WI38 (cell line): ENCODE measurements around the gene BID.

Experiments
- H3K4me3 ChIP-seq: 2 replicates; pipeline ENCODE4 v1.5.1; 2011; ENCODE audit warnings: low read depth, mild to moderate bottlenecking, control low read depth, low read length
- TF ChIP-seq, protein P1 (sequence below): IDR thresholded peaks from 2 replicates; pipeline ENCODE4 v1.5.1; 2012; ENCODE audit warnings: low read depth, mild to moderate bottlenecking, control low read depth, low read length

The BID gene

DNA sequence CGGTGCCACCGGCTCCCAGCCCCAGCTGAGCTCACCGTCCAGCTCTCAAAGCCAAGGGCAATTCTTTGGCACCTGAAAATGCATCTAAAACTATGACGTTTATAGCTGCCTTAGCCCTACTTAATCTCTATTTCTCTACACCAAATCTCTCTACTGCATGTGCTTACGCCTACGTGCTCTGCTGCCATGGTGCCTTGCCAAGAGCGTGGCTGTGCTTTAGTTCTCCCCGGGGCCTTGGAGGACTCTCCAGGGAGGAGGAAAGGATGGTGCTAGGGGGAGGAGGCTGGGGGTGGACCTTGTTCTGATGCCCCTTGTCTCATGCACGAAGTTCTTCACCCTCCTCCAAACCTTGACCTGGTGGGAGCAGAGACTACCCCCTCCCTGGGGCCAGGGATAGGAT, 9.0 kb upstream of the BID start:
- no peak overlapping the region for H3K4me3 ChIP-seq
- TF ChIP-seq, protein P1, sequence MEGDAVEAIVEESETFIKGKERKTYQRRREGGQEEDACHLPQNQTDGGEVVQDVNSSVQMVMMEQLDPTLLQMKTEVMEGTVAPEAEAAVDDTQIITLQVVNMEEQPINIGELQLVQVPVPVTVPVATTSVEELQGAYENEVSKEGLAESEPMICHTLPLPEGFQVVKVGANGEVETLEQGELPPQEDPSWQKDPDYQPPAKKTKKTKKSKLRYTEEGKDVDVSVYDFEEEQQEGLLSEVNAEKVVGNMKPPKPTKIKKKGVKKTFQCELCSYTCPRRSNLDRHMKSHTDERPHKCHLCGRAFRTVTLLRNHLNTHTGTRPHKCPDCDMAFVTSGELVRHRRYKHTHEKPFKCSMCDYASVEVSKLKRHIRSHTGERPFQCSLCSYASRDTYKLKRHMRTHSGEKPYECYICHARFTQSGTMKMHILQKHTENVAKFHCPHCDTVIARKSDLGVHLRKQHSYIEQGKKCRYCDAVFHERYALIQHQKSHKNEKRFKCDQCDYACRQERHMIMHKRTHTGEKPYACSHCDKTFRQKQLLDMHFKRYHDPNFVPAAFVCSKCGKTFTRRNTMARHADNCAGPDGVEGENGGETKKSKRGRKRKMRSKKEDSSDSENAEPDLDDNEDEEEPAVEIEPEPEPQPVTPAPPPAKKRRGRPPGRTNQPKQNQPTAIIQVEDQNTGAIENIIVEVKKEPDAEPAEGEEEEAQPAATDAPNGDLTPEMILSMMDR, result no peak

DNA sequence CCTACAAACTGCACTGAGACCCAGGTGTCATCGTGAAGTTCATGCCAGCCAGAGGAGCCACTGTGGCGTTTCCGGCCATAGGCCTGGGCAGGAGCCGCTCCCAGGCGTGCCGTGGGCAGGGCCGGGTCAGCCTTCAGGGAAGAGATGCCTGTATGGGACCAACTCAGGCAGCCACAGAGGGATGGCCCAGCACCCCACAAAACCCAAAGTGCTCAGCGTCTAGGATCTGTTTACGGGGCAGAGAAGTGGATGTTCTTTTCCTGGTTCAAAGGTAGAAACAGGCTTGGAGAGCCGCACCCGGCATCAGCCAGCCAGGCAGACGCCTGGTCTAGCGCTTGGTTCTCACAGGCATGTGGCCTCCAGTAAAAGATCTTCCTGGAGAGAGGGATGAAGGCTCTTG, 8.4 kb upstream of the BID start:
- no peak overlapping the region for H3K4me3 ChIP-seq
- TF ChIP-seq, protein P1, result no peak

DNA sequence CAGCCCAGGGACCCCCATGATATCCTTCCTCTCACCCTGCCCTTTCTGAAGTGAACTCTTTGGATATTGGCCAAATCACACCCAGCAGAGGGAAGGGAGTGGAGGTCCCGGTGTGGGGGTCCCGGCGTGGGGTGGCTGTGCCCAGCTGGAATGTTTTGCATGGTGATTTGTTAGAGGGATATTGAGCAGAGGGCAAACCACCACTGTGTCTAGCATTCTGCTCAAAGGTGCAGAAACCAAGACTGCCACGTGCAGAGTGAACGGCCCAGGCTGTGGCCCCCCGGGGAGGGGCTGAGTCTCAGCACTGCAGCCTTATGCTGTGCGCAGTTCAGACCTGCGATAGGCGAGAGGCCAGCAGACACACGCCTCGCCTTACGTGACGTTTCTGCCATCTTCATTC, 7.9 kb upstream of the BID start:
- H3K4me3 ChIP-seq, result no peak overlapping the region
- TF ChIP-seq, protein P1, result no peak

DNA sequence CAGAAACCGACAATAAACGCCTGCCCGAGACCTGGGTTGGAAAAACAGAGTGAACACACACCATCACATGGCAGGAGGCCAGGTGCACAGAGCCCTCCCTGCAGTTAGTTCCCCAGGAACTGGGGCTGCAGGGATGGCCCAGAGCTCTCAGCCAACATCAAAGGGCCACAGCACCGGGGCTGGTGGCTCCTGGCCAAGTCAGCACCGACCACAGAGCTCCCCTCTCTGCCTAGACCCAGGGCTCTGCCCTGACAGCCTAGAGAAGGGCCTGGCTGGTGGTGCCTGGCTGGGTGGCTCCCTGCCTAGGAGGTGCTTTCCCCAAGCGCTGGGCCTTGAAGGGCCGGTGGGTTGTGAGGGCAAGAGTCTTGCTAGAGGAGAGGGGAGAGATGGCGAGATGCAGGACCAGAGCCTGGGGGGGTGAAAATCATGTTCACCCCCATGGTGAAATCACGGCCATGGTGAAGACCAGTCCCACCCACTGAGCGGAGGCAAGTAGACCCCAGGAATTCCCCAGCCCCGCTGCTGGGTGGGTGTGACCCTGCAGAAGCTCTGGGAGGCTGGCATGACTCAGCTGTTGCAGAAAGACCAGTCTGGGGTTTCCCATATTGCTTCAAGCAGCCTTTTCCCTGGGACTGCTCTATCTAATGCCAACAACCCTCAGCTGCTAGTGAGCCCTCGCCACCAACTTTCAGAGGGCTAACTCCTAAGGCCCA, 7.2 kb upstream of the BID start:
- TF ChIP-seq, protein P1, result no peak
- H3K4me3 ChIP-seq, result no peak overlapping the region

DNA sequence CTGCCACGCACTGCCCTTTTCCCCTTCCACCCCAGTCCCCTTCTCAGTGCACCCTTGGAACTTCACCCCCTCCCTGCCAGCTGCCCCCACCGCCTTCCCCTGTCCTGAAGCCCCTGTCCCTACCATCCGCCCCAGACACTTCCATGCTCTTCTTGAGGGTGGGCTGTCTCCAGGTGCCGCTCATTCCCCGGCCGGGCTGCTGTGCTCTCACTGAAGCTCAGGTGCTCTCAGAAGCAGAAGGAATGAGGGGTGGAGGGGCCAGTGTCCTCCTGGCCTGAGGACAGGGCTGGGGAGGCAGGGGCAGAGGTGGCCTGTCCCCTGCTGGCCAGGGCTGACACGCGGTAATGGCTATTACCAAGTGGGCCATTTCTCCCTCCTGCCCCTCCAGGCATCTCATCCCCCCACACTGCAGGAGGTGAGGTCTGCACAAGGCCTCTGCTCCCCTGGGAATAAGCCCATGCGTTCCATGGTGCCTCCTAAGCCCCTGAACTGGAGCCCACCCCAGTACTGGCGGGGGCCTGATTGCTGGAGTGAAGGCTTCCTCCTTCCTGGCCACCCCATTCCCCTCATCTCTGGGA, 6.6 kb upstream of the BID start:
- H3K4me3 ChIP-seq, result no peak overlapping the region

DNA sequence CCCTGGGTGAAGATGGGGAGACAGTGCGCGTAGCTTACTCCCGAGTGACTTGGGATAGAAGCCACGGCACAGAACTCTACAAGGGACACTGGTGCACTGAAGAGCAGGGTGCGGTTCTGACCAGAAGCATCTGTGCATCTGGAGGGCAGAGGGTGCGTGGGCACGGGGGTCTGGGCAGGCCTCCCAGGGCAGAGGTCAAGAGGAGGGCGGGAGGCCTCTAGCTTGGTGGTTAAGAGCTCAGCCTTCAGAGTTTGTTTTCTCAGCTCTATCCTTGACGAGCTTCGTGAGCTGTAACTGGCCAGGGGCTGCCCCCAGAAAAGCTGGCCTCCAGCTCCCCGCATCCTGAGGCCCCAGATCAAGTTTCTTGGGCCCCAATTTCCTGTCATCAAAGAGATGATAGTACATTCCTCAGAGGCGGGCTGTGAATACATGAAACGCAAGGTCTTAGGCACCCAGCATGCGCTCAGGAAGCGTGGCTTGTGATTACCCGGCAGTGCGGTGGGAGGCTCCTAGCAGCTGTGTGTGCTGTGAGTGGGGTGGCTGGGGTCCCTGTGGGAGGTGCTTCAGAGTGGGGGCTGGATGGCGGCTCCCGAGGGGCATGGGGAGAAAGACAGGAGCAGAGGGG, 6.0 kb upstream of the BID start:
- no peak overlapping the region for H3K4me3 ChIP-seq
- TF ChIP-seq, protein P1, result no peak

More for the DNA sequence above, 6.6 kb upstream of the BID start:
- TF ChIP-seq, protein P1, result no peak
